Spleen (tissue), 11 donors: ENCODE data around the gene CDC42BPA. TPM values are rescaled to one million over a fixed set of nuclear protein-coding genes. Genes with fewer than 3 reads are reported as not detected.

Source experiments
- DNase-seq: peaks from one replicate; pipeline ENCODE4 v3.0.0-alpha.2; 2020
- H3K27ac ChIP-seq, 8 donors: fragments of 200-600 bp; sonication (generic) in 7 of 8; 1 replicate in 4 of 8; 2 replicates in 4 of 8; pipeline versions ENCODE4 v1.5.0 to v1.8.0; 2016 to 2021; ENCODE audit warnings: inconsistent platforms in 4 of 8, mild to moderate bottlenecking in 4 of 8, moderate library complexity in 1 of 8
- H3K27me3 ChIP-seq, 7 donors: fragments of 200-600 bp; sonication (generic) in 6 of 7; replicated peaks in 1 of 7; 1 replicate in 4 of 7; 2 replicates in 3 of 7; pipeline versions ENCODE4 v1.5.0 to v1.8.0; 2016 to 2021; ENCODE audit warnings: inconsistent platforms in 3 of 7, mild to moderate bottlenecking in 1 of 7
- H3K36me3 ChIP-seq, 6 donors: fragments of 200-600 bp; sonication (generic) in 5 of 6; 1 replicate in 4 of 6; 2 replicates in 2 of 6; pipeline versions ENCODE4 v1.5.0 to v1.8.0; 2016 to 2021; ENCODE audit warnings: inconsistent platforms in 2 of 6
- H3K4me1 ChIP-seq, 6 donors: fragments of 200-600 bp; sonication (generic) in 5 of 6; 1 replicate in 3 of 6; 2 replicates in 3 of 6; pipeline versions ENCODE4 v1.5.0 to v1.8.0; 2016 to 2021; ENCODE audit warnings: inconsistent platforms in 3 of 6
- H3K4me3 ChIP-seq, 8 donors: fragments of 200-600 bp; sonication (generic) in 7 of 8; 1 replicate in 4 of 8; 2 replicates in 4 of 8; pipeline versions ENCODE4 v1.5.0 to v1.8.0; 2016 to 2021; ENCODE audit warnings: inconsistent platforms in 4 of 8, mild to moderate bottlenecking in 4 of 8, moderate library complexity in 2 of 8
- H3K9me3 ChIP-seq, 8 donors: fragments of 200-600 bp; sonication (generic) in 7 of 8; 1 replicate in 4 of 8; 2 replicates in 4 of 8; pipeline versions ENCODE4 v1.5.0 to v1.8.0; 2016 to 2021; ENCODE audit warnings: inconsistent platforms in 4 of 8
- POLR2A ChIP-seq, 3 donors: fragments of 450-650 bp; IDR thresholded peaks; one replicate each; pipeline ENCODE4 v1.5.1; 2017; ENCODE audit warnings: antibody characterized with exemption in 3 of 3, mild to moderate bottlenecking in 1 of 3
- POLR2AphosphoS5 ChIP-seq, 3 donors: sonication (generic); formaldehyde crosslinking; IDR thresholded peaks; one replicate each; pipeline ENCODE4 v1.5.1; 2017; ENCODE audit warnings: antibody characterized with exemption in 3 of 3
- WGBS, 5 donors: extraction: QIAGEN DNeasy Blood & Tissue Kit in 3 of 5; methylation state at CpG; one replicate each; pipeline versions ENCODE4 v1.1.5 to v1.1.7; 2013 to 2018; 5-methylcytosine and 5-hydroxymethylcytosine counted together
- intact Hi-C: fragments of 100-400 bp; cut with DNase I; formaldehyde crosslinking; loops from one replicate; pipeline ENCODE4 v1.15.0; 2023; ENCODE audit warnings: low total_unique reads
- polyA plus RNA-seq, 3 donors: library from polyadenylated mRNA; stranded (reverse); fragments of 200-250 nt; gene quantifications; one replicate each; pipeline ENCODE4 v1.2.1, GENCODE V29; 2013
- total RNA-seq, 7 donors: library from RNA; depleted of rRNA in 3 of 7; stranded (reverse); fragments of >200 nt in 3 of 7; fragmentation: NEBNext Ultra II Directional in 4 of 7; extraction: Animal tissue kit (Norgen Biotek cat#: 25700) in 4 of 7; gene quantifications; one replicate each; pipeline versions ENCODE4 v1.1.0 to v1.2.1, GENCODE V29; 2016 to 2021
- TF ChIP-seq, protein P1 (sequence below), 11 experiments: fragments of 200-600 bp in 7 of 11; fragments of 450-650 bp in 4 of 11; sonication (generic) in 4 of 11; IDR thresholded peaks in 8 of 11; conservative IDR thresholded peaks in 3 of 11; 1 replicate in 7 of 11; 2 replicates in 4 of 11; pipeline versions ENCODE4 v1.4.0 to v1.8.0; 2016 to 2021; ENCODE audit warnings: antibody characterized with exemption in 11 of 11, inconsistent platforms in 4 of 11, mild to moderate bottlenecking in 1 of 11
- donor health status: healthy with polysubstance abuse.
- donor health status: DM: no; HTN: no; CAD: no; lungs with moderate emphysema.
- donor health status: DM: no; HTN: no; CAD: no.
- donor health status: Bipolar disorder and iron deficiency.
- donor health status: healthy.
- donor health status: DM: no; HTN: no; CAD: no.
- donor health status: DM: yes; HTN: yes; CAD: no.

CDC42BPA gene
- total and polyA plus RNA-seq, 10 donors, result 1.1 to 36.4 (median 27.6) TPM

DNA sequence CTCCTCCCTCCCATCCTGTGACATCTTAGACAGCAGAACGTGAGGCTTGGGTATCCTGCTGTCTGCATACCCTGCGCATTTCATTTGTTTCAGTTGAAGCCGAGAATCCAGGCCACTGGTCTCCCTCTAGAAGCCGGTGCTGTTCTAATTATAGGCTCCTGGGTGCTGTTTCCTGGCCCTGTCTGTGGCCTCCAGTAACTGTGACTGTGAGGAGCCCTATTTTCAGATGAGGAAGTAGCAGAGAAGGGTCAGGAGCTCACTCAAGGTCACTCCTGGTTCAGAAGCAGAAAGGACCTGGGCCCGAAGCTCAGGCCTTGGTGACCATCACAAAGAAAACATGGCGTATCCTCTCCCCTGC lies 354.2 kb downstream of the CDC42BPA start:
- DNase-seq, result no peak
- H3K27ac ChIP-seq, result peak overlapping the region in 3 of 8 donors; percentile 33 to 41 (median 39)
- H3K4me1 ChIP-seq, result peaks cover 0 to 28% (median 15%) of the 10 kb centered on the region in 6 donors

DNA sequence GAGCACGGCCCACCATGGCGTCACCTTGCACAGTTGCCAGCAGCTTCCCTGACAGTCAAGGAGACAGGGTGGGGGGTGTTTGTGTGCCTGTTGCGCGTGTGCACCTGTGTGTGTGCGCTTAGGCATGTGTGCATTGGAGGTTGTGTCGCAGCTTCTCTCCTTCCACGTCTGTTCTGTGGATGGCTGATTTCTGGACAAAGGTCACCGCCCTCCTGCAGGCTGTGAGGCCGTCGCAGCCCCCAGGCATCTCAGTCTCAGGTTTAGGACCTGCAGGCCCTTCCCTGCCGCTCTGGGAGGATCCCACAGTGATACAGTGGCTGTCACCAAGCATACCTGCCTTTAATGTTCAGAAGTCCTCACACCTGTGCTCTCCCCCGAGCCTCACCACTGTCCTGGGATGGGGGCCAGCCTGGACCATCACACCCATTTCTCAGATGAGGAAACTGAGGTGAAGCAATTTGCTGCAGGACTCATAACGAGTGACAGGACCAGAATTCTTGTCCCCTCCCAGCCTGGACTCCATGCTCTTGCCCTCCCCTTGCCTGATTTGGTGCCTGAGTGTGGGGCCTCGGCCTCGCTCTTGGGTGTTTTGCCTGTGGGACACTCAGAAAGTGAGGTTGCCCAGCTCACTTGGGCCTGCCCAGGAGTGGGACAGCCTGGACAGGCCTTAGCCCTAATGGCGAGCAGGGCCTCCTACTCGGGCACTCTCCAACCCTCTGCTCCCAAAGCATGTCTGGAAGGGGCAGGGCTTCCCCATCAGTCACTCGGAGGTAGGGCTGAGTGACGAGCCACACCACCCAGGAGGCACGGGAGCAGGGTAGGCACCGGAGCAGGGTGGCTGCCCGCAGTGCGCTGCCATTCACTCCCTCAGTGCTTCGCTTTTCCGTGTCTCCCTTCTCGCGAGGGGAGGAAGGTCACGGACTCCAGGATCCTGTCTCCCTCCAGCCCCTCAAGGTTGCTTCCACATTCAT lies 355.6 kb downstream of the CDC42BPA start:
- H3K27me3 ChIP-seq, result no peaks in the 10 kb centered on the region
- no peak for TF ChIP-seq POLR2A (IDR thresholded peaks at IDR 0.05)
- TF ChIP-seq, protein P1, sequence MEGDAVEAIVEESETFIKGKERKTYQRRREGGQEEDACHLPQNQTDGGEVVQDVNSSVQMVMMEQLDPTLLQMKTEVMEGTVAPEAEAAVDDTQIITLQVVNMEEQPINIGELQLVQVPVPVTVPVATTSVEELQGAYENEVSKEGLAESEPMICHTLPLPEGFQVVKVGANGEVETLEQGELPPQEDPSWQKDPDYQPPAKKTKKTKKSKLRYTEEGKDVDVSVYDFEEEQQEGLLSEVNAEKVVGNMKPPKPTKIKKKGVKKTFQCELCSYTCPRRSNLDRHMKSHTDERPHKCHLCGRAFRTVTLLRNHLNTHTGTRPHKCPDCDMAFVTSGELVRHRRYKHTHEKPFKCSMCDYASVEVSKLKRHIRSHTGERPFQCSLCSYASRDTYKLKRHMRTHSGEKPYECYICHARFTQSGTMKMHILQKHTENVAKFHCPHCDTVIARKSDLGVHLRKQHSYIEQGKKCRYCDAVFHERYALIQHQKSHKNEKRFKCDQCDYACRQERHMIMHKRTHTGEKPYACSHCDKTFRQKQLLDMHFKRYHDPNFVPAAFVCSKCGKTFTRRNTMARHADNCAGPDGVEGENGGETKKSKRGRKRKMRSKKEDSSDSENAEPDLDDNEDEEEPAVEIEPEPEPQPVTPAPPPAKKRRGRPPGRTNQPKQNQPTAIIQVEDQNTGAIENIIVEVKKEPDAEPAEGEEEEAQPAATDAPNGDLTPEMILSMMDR (IDR thresholded peaks at IDR 0.05 in 8 of 11, conservative IDR thresholded peaks at IDR 0.05 in 3 of 11), result no peak
- peak in 1 of 3 donors; percentile 44 for TF ChIP-seq POLR2AphosphoS5 (IDR thresholded peaks at IDR 0.05)
- no peaks in the 10 kb centered on the region for H3K9me3 ChIP-seq
- H3K4me1 ChIP-seq, result peaks cover 0 to 38% (median 15%) of the 10 kb centered on the region in 6 donors
- H3K4me3 ChIP-seq, result no peak overlapping the region
- intact Hi-C loops, result no loop called here
- peaks cover 0 to 64% (median 21%) of the 10 kb centered on the region in 6 donors for H3K36me3 ChIP-seq
- H3K27ac ChIP-seq, result no peak overlapping the region
- DNase-seq, result no peak
- 91 to 92% (median 91%) methylated on average over 26 to 28 of the region's 28 CpGs for WGBS, 5 donors

More for the DNA sequence above, 354.2 kb downstream of the CDC42BPA start:
- TF ChIP-seq POLR2AphosphoS5 (IDR thresholded peaks at IDR 0.05) (no peak), POLR2A (IDR thresholded peaks at IDR 0.05) (no peak)
- TF ChIP-seq, protein P1 (IDR thresholded peaks at IDR 0.05 in 8 of 11, conservative IDR thresholded peaks at IDR 0.05 in 3 of 11), result no peak
- no peaks in the 10 kb centered on the region for H3K9me3 ChIP-seq
- intact Hi-C loops, result no loop called here
- H3K36me3 ChIP-seq, result peaks cover 0 to 74% (median 21%) of the 10 kb centered on the region in 6 donors
- no peak overlapping the region for H3K4me3 ChIP-seq
- H3K27me3 ChIP-seq, result no peaks in the 10 kb centered on the region
- 36 to 58% (median 46%) methylated on average over 6 of the region's 6 CpGs for WGBS, 5 donors

DNA sequence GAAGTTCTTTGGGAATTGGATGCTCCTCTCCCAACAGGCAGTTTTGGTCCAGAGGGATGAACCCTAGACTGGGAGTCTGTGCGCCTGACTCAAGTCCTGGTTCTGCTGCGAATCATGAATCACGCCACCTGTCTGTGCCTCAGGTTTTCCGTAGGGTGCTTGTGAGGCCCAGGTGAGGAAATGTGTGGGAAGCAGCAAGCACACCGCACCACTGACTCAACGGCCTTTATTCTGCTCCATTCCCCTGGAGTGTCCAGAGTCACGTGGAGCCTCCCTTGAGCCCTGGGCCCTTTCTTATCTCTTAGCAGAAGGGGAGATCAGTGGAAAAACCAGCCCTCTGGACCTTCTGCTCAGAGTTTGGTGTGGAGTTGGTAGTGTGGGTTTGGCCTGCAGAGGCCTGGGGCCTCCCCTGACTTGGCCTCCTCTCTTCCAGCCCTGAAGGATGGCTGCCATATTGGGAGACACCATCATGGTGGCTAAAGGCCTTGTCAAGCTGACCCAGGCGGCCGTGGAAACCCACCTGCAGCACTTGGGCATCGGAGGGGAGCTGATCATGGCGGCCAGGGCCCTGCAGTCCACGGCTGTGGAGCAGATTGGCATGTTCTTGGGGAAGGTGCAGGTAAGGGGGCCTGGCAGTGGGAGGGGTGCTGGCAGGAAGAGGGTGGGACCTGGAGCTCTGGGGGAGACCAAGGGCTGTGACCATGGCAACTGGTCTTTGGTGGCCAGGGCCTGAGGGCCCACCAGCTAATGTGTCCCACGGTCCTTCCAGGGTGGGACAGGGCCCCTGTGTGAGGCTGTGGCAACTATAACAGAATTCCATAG lies 357.1 kb downstream of the CDC42BPA start:
- Histone ChIP-seq H3K4me1 (peaks cover 0 to 38% (median 15%) of the 10 kb centered on the region in 6 donors), H3K36me3 (peaks cover 0 to 48% (median 15%) of the 10 kb centered on the region in 6 donors), H3K27ac (no peak overlapping the region), H3K4me3 (no peak overlapping the region), H3K27me3 (no peaks in the 10 kb centered on the region), H3K9me3 (no peaks in the 10 kb centered on the region)
- 90 to 98% (median 95%) methylated on average over 6 to 13 of the region's 13 CpGs for WGBS, 5 donors
- intact Hi-C loops, result no loop called here
- no peak for TF ChIP-seq POLR2A (IDR thresholded peaks at IDR 0.05)
- TF ChIP-seq, protein P1 (IDR thresholded peaks at IDR 0.05 in 8 of 11, conservative IDR thresholded peaks at IDR 0.05 in 3 of 11), result no peak
- no peak for TF ChIP-seq POLR2AphosphoS5 (IDR thresholded peaks at IDR 0.05)
- no peak for DNase-seq
